Transverse colon (tissue), 3 donors: ENCODE data around the gene ACTR3C.

Source experiments
- CTCF ChIP-seq, 5 experiments: fragments of 200-600 bp in 3 of 5; fragments of 450-650 bp in 2 of 5; sonication (generic) in 3 of 5; IDR thresholded peaks; 1 replicate in 2 of 5; 2 replicates in 3 of 5; pipeline ENCODE4 v1.5.1; 2016 to 2017; ENCODE audit warnings: antibody characterized with exemption in 5 of 5, inconsistent platforms in 3 of 5, mild to moderate bottlenecking in 2 of 5, moderate library complexity in 1 of 5
- POLR2A ChIP-seq: fragments of 450-650 bp; IDR thresholded peaks from one replicate; pipeline ENCODE4 v1.6.1; 2016; ENCODE audit warnings: antibody characterized with exemption, mild to moderate bottlenecking, moderate library complexity

DNA sequence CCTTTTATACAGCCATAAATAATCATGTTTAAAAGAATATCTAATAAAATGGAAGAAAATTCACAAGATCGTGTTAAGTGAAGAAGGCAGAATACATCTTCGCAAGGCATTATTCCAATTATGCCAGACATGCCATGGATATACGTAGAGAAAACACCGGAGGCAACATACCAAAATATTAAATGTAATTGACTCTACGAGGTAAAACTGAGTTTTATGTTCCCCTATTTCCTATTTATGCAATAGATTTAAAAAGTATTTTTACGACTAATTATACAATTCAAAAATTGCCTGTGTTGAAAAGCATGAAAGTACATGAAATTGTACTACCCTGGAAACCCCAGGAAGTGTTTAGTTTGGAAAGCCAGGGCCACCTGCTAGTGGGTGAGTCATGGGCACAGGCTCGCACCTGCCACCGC is 44.3 kb upstream of the ACTR3C start:
- no peak for TF ChIP-seq CTCF (IDR thresholded peaks at IDR 0.05)
- no peak for TF ChIP-seq POLR2A
